GM21786 (cell line): ENCODE data around the gene RPA3.

Experiments
- ATAC-seq: cut with Tn5 transposase; IDR thresholded peaks from one replicate; pipeline ENCODE4 v1.9.1; 2021; ENCODE audit not compliant: unreplicated experiment

The RPA3 gene

DNA sequence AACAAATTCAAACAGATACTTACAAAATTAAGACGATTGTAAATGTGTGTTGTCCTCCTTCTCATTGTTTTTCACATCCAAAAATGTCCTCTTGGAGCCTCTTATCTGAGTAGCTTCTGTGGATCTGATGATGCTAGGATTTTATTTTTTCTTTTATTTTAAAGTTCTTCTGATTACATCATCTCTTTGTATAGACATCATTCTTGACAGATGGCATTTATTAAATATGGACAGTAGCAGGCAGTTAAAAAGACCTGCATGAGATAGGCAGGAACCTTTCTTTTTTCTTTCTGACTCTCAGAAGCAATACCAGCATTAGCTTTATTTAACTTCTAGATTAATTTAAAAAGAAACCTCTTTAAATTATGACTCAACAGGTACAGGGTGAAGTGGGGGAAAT, at the start of gene RPA3:
Gene RPA3 (minus strand): TSS at position 116 of the 400 bp plus-strand sequence. CDS start 78,189 bp downstream, outside the sequence.
- ATAC-seq = no peak

DNA sequence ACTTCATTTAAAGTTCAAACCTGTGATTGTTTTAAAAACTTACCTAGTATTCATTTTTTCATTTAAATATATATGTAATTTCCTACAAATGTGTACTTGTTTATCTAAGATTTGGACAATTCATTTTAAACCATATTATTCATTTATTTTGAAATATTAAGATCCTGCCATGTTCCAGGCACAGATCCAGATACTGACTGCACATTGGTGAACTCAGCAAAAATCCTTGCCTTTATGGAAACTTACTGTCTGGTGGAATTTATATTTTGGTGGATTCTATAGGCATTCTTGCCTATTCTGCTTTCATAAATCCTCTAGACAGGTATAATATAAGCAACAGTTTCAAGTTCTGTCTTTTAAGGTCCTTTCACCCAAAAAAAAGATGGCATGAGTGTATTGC, 48.3 kb upstream of the RPA3 start:
- ATAC-seq = no peak

DNA sequence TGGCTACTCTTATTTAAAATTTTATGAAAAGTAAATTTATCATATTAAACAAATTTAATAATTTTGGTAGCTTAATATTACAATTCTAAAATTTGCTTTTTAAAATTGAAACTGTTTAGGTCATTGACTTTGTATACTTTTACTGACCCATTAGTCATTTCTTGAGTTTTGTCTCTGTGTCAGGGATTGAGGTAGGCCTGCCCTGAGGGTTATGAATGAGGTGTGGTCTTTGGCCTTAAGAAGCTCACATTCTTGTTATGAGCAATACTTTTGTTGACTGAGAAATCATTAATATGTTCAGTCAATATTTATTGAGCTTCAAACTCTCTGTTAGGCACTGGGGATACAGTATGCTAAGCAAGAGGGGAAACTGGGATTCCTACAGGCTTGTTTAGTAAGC, 47.0 kb upstream of the RPA3 start:
- peak; percentile 70 for ATAC-seq

DNA sequence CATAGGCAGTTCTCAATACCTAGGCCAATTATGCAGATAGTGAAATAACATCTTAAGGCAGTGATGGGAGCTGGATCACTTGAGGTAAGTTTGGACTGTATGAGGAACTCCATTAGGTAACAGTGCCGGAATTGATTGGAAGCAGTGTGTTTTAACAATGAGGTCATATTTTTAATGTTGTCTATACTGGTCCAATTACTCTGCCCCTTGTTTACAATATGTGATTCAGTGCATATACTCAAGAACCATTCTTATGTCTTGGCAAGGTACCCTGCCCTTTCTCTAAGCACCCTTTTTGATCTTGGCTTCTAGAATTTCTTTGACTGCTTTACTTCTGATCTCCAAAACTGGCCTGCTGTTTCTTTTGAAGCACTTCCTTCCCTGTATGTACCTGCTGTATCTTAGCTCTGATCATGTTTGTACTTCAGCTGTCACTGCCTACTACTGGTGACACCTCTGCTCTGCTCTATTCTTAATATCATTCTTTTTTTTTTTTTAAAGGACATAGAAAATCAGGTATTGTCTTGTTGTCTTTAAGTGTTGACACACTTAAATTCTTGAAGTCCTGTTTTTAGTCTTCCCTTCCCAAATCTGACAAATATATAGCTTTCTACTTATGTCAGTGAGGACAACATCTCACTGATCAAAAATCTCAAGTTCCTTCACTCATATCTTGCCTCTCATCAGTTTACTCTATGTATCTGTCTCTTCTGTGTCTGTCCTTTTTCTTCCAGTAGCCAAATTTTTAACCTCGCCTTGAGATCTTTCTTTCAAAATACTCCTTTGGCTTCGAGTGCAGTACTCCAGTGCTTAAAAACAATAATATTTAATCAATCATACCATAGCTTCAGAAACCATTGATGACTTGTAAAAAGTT, 46.4 kb upstream of the RPA3 start:
- no peak for ATAC-seq

DNA sequence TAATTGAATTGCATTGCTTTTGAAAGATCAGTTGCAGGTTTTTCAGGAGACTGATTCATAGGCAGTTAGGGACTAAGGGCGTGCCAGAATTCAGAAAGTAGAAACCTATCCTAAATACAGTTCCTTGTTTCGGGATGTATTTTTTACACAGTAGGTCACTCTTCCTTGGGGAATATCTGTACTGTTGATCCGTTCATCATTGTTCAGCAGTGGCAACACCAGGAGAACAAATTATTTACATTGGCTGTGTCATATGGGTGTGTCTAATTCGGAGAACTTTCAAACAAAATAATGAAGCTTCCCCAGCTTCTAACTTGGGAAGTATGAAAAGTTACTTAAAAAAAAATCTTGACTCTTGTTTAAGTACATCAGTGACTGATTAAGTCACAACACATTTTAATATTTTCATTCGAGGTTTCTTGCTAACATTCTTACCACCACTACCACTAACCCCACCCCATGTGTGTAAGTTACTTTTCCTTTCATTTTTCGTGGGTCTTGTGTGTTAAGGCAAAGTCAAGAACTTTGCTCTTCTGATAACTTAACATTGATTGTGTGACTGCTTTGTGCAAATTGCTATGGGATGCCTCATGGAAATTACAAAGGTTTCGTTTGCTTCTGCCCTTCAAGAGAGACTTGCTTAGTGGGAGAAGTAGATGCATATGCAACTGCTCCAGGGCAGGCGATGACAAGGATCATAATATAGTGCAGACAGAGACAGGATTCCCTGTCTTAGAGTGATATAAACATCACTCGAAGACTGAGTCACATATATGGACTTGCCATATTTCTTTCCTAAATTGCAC, 43.8 kb upstream of the RPA3 start:
- ATAC-seq = peak; percentile 59

DNA sequence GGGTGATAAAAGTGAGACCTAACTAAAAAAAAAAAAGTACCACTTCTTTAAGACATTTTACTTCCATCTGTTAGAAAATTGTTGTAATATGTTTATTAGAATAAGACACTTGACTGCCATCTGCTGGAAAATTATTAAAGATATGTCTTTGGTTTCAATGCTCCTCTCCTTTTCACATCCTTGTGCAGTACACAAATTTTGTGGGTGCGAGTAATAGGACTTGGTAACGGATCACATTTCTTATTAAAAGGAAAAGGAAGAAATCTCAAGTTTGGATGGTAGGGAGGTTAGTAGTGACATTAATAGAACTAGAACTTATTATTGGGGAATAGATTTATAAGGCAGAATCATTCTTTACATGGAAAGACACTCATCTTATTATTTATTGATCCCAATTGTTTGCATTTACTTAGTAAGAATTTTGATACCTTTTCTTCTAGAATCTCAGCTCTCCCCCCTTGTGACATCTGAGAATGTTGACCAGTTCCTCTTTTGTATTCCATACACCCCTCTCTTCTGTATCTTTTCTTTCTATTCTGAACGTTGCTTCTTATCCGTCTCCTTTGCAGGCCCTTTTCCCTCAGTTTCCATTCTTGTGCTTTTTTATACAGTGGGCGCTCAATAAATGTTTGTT, 43.0 kb upstream of the RPA3 start:
- ATAC-seq = no peak

DNA sequence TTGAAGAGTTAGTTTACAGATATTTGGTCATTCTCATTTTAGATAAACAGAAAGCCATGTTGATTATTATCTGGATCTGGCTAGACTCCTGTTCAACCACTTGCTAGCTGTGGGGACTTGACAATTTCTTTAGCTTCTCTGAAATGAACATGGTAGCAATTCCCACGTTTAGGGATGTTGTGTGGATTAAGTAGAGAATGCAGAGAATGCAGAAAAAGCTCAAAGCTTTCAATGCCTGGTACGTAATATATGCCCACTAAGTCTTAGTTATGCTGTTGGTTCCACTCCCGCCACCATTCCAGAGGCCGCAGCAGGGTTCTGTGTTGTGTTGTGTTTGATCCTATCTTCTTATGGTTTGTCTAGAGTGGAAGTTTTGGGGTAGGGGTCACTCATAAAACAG, 39.2 kb upstream of the RPA3 start:
- no peak for ATAC-seq

DNA sequence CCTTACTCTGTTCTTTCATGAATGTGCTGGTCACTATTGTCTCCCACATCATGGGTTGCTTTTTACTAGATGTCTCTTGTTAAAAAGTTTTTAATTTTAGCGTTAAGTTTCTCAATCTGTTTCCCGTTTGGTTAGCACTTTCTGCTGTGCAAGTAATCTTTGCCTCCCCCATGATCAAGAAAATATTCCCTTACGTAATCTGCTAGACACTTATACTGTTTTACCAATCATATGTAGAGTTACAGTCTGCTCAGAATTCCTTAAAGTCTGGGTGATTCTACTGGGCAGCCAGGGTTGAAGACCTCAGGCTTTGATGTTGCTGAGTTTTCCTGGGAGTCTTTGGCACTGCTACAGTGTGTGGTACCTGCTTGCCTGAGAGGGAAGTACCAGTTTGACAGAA, 38.2 kb upstream of the RPA3 start:
- no peak for ATAC-seq

DNA sequence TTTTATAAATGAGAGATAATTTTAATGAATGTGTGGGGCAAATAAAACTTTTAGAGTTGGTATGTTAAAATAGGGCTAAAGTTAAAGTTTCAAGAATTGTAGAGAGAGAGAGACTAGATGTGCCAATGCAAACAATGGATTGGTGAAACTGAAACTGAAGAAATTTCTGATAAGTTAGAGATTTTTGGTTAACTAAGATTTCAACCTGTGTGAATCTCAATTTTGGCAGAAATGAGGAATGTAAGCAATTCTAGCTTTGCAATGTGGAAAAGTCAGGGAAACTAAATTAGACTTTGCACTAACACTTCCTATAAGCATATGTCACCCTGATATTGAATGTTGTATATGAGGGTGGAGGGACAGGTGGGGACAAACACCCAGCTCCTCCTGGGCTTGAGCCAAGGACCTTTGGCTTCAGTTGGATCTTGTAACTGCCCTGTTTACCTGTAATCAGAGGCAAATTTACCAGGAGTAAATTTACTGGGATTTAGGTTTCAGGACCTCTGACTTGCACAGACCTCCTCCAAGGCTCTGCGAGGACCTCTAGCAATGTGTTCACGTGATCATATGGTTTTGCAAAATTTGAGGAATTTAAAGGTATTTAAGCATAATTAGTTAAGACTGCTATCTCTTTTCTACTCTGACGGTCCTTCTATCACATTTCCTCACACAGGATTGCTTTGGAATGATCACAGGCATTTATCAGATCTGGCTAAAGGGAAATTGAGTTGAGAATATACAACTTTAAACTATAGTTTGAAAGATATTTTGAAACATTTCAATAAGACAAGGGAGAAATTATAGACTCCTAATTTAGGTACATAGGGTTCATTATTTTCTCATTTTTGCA, 33.1 kb upstream of the RPA3 start:
- ATAC-seq = no peak

DNA sequence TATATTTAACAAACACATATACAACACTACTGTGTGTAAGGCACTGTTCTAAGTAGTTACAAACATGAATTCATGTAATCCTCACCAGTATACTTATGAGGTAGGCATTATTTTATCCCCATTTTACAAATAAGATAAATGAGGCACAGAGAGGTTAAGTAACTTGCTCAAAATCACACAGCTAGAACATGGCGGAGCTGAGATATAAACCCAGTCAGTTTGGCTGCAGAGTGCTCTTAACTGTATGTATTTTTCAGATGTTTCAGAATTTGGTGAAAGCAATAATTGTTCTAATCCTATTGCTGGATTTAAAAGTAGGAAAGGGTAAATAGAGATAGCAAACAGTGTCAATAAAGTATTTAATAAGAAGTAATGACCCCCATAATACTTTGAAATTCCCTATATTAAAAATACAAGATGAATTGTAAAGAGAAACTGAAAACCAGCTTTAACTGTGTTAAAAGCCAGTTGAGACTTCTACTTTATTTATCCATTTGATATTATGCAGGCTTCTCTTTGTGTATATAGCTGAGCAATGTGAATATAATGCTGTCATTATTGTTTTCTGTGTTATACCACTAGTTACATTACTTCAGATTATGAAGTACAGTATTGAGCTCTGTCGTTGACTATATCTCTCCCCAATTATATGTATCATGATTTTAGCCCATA, 32.3 kb upstream of the RPA3 start:
- ATAC-seq = no peak

DNA sequence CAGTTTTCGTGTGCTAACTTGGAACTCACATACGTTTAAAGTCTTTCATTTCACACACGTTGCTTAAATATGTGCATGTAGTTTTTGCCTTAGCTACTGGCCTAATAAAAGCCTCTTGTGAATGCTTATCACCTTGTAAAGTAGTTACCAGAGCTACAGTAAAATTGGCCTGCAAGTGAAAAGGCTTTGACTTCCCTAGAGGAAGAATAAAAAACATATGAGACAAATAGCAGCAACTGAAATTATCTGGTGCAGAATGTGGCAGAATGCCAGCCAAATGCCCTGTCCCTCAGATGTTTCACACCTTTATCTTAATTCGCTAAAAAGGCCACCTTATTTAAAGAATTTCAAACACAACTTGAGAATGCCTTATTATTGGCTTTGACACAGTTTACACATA, 28.1 kb upstream of the RPA3 start:
- no peak for ATAC-seq

DNA sequence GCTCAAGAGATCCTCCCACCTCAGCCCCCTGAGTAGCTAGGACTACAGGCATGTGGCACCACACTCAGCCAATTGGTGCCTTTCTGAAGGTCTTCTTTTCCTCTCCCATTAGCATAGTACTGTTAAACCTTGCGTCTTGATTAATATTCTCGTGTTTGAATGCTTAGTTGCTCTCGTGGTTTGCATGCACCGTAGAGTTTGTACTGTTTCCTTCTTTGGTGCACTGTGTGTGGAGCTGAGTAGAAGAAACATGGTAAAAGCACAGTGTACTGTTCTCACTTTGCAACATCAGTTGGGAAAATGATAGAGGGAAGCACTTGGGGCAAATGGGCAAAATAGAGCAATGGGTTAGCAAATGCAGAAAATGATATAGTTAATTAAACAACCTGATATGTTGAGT, 27.6 kb upstream of the RPA3 start:
- no peak for ATAC-seq

DNA sequence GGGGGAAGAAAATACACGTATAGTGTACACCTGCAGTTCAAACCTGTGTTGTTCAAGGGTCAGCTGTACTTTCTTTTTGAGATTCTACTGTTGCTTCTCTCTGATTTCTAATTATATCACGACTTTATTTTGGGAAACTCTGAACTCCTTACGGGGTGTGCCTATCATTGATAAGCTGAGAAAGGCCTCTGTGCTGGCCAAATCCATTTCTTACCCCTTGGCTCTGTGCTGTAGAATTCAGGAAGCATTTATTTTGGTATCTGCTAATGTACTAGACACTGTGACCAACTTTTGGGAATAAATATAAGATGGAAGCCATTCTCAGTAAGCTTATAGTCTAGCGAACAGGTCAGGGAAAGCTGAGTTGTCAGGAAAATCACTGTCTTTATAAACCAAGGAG, 26.9 kb upstream of the RPA3 start:
- no peak for ATAC-seq

DNA sequence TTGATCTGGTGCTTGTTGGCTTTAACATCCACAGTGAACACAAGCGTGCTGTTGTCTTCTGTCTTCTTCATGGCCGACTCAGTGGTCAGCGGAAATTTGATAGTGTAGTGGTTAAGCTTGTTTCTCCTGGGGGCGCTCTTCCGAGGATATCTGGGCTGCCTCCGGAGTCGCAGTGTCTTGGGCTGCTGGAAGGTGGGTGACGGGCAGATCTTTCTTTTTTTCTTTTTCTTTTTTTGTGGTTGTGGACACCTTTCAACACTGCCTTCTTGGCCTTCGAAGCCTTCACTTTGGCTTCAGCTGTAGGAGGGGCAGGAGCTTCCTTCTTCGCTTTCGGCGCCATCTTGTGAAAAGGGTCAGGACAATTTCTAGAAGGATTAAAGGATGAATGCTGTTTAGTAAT, 23.8 kb upstream of the RPA3 start:
- ATAC-seq = no peak

DNA sequence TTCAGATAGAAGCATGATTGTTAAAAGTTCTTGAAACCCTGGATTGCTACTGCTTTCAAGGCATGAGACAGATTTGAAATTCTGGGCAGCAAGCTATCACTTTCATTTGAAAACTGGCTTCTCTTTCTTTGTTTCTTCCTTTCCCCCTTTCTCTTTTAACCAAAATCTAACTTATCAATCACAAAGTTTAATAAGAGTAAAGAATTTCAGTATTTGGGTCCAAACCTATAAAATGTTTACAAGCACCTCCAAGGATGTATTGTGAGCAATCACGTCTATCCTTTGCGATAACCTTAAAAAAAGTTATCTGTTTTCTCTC, 21.6 kb upstream of the RPA3 start:
- ATAC-seq = no peak

DNA sequence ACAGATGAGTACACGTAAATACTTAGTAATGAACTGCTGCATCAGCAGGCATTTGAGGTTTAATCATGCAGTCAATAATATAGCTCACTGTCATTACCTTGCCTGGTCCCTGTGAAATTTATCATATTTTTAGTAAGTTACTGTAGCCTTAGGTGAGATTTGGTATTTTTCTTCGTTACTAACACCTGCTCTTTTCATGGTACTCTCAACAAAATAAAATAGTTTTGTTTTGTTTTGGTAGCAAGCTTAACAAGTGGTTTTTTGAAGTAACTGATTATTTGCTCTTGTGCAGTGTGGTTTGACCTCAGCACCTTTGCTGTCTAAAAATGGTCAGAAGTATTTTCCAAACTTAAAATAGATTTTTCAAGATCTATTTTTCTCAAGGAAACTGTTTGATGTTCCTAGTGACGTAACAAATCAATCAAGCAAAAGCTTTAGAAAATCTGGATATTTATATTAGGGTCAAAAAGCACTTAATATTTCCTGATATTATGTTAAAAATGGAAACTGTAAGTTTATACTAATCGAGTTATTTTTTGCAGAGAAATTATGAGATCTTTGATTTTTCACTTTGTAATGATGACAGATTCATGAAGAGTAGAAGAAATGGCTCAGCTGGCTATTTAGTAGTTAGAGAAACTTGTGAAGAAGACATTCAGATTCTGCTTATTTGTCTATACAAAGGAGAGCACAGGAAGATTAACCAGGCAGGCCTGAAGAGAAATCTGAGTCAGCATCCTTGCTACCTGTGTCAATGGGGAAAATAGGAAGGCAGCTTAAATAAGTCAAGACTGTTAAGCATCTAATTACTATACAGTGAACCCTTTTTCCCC, 21.0 kb upstream of the RPA3 start:
- ATAC-seq = peak; percentile 83

DNA sequence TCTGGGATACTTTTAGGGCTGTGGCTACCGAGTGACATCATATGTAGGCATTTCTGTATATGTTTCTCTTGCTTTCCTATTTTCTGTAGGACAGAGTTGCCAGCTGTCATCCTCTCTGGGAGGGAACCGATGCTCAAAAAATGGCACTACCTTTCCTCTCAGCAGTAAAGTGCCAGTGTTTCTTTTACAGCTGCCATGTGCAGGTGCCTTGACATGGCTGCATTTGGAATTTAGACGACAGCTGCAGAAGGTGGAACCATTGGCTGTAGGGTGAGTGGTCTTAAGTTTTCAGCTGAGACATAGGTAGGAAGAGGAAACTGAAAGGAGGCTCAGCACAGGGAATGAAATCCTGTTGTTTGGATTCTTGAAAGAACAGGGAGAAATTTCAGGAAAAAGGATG, 20.2 kb upstream of the RPA3 start:
- no peak for ATAC-seq

DNA sequence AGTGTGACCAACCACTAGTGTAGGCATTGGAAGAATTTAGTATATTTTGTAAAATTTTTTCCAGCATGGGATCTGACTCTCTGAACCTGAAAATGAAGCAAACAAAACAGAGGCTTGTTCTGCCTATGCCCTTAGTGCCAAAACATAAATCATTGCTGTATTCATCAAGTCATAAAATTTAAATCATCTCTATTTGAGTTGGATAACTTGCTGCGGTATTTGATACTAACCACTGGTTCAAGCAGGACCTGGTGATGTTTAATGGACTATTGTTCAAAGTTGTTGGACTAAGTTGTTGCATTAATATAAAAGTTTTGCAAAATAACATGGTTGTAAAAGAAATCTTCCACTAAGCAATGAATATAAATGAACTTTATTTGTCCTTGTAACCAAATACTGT, 19.8 kb upstream of the RPA3 start:
- no peak for ATAC-seq

DNA sequence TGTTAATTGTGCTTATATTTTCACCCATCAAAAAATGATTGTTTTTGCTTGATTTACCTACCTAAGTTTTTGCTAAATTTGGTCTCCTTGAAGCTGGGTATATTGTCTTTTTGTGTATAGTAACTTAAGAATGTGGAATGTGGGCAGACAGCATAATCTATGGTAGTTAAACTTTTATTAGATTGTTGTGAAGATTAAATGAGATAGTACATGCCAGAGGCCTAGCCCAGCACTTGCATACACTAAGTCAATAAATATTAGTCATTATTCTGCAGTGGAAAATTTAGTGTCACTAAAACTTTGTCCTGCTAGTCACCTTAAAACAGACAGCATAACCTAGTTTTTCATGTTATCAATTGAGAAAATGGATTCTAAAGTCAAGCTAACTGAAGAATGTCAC, 19.3 kb upstream of the RPA3 start:
- no peak for ATAC-seq

DNA sequence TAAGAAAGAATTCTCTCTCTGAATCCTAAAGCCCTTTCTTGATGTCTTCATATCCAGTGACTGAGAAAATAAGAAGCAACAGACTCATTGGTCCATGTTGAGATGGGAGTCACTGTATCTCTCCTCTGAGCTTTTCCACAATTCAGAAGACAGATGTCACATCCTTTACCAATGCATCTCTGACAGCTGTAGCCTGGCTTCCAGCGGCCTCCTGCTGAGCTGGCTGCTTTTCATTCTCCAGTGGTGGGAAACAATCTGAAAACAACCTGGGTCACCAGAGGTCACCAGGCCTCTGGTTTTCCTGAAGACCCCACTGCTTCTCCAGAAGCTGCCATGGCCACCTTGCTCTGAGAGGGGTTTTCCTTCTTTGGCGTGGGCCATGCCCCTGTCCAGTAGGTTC, 18.3 kb upstream of the RPA3 start:
- ATAC-seq = no peak
